ENCODE data around the gene ELL. TPM values are rescaled to one million over a fixed set of nuclear protein-coding genes. Genes with fewer than 3 reads are reported as not detected.

Gene ELL
- total and polyA plus RNA-seq, 4 experiments from 2014 or later, result 6.5 to 35.9 (median 25.8) TPM

DNA sequence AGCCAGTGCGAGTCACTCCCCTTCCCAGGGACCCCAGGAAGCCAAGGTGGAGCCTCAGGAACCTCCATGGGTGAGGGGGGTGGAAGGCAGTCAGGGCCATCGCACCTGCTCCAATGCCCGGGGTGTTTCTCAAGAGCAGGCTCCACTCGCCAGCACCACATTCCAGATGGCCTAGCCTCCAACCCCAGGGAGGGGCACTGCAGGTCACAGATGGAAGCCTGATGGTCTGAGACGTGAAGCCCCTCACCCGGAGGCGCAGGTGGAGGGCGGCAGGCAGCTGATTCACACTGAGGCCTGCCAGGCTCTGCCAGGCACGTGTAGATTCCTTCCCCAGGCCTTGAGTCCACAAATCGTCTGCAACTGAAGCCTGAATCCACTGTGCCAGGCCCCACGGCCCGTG is 61.0 kb downstream of the ELL start:
- H3K9me3 Mint-ChIP-seq, result peaks cover 0 to 1% (median 0%) of the 10 kb centered on the region in 8 donors
- Histone ChIP-seq H3K4me1 (ENCODE audit: insufficient read depth, low read length) (no peaks in the 10 kb centered on the region), H3K36me3 (ENCODE audit: insufficient read depth, low read length) (peaks cover 56% of the 10 kb centered on the region), H3K4me3 (ENCODE audit: low read length in 2 of 2) (no peak overlapping the region), H3K27ac (ENCODE audit: low read depth, low read length) (no peak overlapping the region), H3K9me3 (ENCODE audit: control insufficient read depth in 1 of 2, low read length in 2 of 2) (no peaks in the 10 kb centered on the region), H3K27me3 (ENCODE audit: insufficient read depth, low read length) (no peaks in the 10 kb centered on the region)
- ChIA-PET CTCF (ENCODE audit: partially characterized antibody) (interaction anchor here (0.8 to 3.9 kb wide), 14 partner anchors 9 to 128 kb away, joined by 3 to 26 read pairs (median 4); partner anchors contain the start of gene REX1BD), POLR2A (ENCODE audit: partially characterized antibody) (no interaction called here)
- intact Hi-C loops (cut with micrococcal nuclease), result no loop called here
- peaks cover 5 to 17% (median 7%) of the 10 kb centered on the region in 4 donors for H3K4me1 Mint-ChIP-seq
- DNase-seq, result no peak
- H3K36me3 Mint-ChIP-seq, result peaks cover 8 to 63% of the 10 kb centered on the region in 2 donors
- no peak overlapping the region for H3K4me3 Mint-ChIP-seq
- H3K27me3 Mint-ChIP-seq, result no peaks in the 10 kb centered on the region
- H3K27ac Mint-ChIP-seq, result no peak overlapping the region

- CTCF ChIA-PET (ENCODE audit: partially characterized antibody), result interaction anchor here (1.4 kb wide), 1 partner anchor 12 kb away, joined by 3 read pairs; no protein-coding TSS in a partner anchor
- no peaks in the 10 kb centered on the region for H3K27me3 ChIP-seq (ENCODE audit: insufficient read depth, low read length)
- DNase-seq, result no peak
- Mint-ChIP-seq H3K27ac (peak overlapping the region in 1 of 7 donors; percentile 30), H3K9me3 (no peaks in the 10 kb centered on the region), H3K36me3 (peaks cover 5 to 62% of the 10 kb centered on the region in 2 donors), H3K27me3 (no peaks in the 10 kb centered on the region), H3K4me3 (no peak overlapping the region), H3K4me1 (peaks cover 3 to 13% (median 7%) of the 10 kb centered on the region in 4 donors)
- POLR2A ChIA-PET (ENCODE audit: partially characterized antibody), result interaction anchor here (0.6 to 1.8 kb wide), 4 partner anchors 15 to 132 kb away, joined by 3 to 5 read pairs (median 4); partner anchors contain the start of gene REX1BD
- no peak overlapping the region for H3K4me3 ChIP-seq (ENCODE audit: low read length in 2 of 2)
- intact Hi-C loops (cut with micrococcal nuclease), result no loop called here
- no peak overlapping the region for H3K27ac ChIP-seq (ENCODE audit: low read depth, low read length)
- no peaks in the 10 kb centered on the region for H3K4me1 ChIP-seq (ENCODE audit: insufficient read depth, low read length)
- H3K9me3 ChIP-seq (ENCODE audit: control insufficient read depth in 1 of 2, low read length in 2 of 2), result no peaks in the 10 kb centered on the region
- peaks cover 43% of the 10 kb centered on the region for H3K36me3 ChIP-seq (ENCODE audit: insufficient read depth, low read length)
These were observed 64.2 kb downstream of the ELL start for GRCh38 chr19:18457483-18458331.

- no peaks in the 10 kb centered on the region for H3K9me3 Mint-ChIP-seq
- intact Hi-C loops (cut with micrococcal nuclease), result no loop called here
- H3K36me3 Mint-ChIP-seq, result peaks cover 4 to 64% of the 10 kb centered on the region in 2 donors
- H3K27ac ChIP-seq (ENCODE audit: low read depth, low read length), result no peak overlapping the region
- no peaks in the 10 kb centered on the region for H3K27me3 Mint-ChIP-seq
- no peak overlapping the region for H3K4me3 ChIP-seq (ENCODE audit: low read length in 2 of 2)
- H3K36me3 ChIP-seq (ENCODE audit: insufficient read depth, low read length), result peaks cover 43% of the 10 kb centered on the region
- H3K4me1 Mint-ChIP-seq, result peaks cover 1 to 11% (median 5%) of the 10 kb centered on the region in 4 donors
- H3K27ac Mint-ChIP-seq, result peak overlapping the region in 2 of 7 donors; percentile 64 to 74
- DNase-seq, result no peak
- no peaks in the 10 kb centered on the region for H3K9me3 ChIP-seq (ENCODE audit: control insufficient read depth in 1 of 2, low read length in 2 of 2)
- H3K4me1 ChIP-seq (ENCODE audit: insufficient read depth, low read length), result no peaks in the 10 kb centered on the region
- H3K27me3 ChIP-seq (ENCODE audit: insufficient read depth, low read length), result no peaks in the 10 kb centered on the region
- POLR2A ChIA-PET (ENCODE audit: partially characterized antibody), result interaction anchor here (0.5 to 1.8 kb wide), 3 partner anchors 9 to 132 kb away, joined by 3 to 5 read pairs (median 3); partner anchors contain the start of gene REX1BD
- CTCF ChIA-PET (ENCODE audit: partially characterized antibody), result interaction anchor here (0.5 kb wide), 1 partner anchor 509 kb away, joined by 3 read pairs; no protein-coding TSS in a partner anchor
- no peak overlapping the region for H3K4me3 Mint-ChIP-seq
These were observed 64.9 kb downstream of the ELL start for GRCh38 chr19:18456974-18457373.

GRCh38 chr19:18456279-18456678 is 65.6 kb downstream of the ELL start:
- Mint-ChIP-seq H3K4me1 (peaks cover 0 to 7% (median under 1%) of the 10 kb centered on the region in 4 donors), H3K9me3 (no peaks in the 10 kb centered on the region), H3K27ac (peak overlapping the region in 5 of 7 donors; percentile 46 to 79 (median 73)), H3K27me3 (no peaks in the 10 kb centered on the region), H3K36me3 (peaks cover 0 to 57% of the 10 kb centered on the region in 2 donors), H3K4me3 (no peak overlapping the region)
- no peaks in the 10 kb centered on the region for H3K27me3 ChIP-seq (ENCODE audit: insufficient read depth, low read length)
- H3K9me3 ChIP-seq (ENCODE audit: control insufficient read depth in 1 of 2, low read length in 2 of 2), result no peaks in the 10 kb centered on the region
- peaks cover 2% of the 10 kb centered on the region for H3K4me1 ChIP-seq (ENCODE audit: insufficient read depth, low read length)
- ChIA-PET POLR2A (ENCODE audit: partially characterized antibody) (interaction anchor here (0.5 to 1.8 kb wide), 2 partner anchors 8 to 132 kb away, joined by 3 to 5 read pairs; partner anchors contain the start of gene REX1BD), CTCF (ENCODE audit: partially characterized antibody) (interaction anchor here (0.5 kb wide), 1 partner anchor 510 kb away, joined by 3 read pairs; no protein-coding TSS in a partner anchor)
- H3K36me3 ChIP-seq (ENCODE audit: insufficient read depth, low read length), result peaks cover 36% of the 10 kb centered on the region
- H3K27ac ChIP-seq (ENCODE audit: low read depth, low read length), result no peak overlapping the region
- intact Hi-C loops (cut with micrococcal nuclease), result no loop called here
- no peak overlapping the region for H3K4me3 ChIP-seq (ENCODE audit: low read length in 2 of 2)
- DNase-seq, result no peak

GRCh38 chr19:18453269-18454024 is 68.4 kb downstream of the ELL start:
- intact Hi-C loops (cut with micrococcal nuclease), result loop anchor here (5.0 kb wide), 1 partner anchor 394 kb away; no protein-coding TSS in a partner anchor
- no peaks in the 10 kb centered on the region for H3K27me3 ChIP-seq (ENCODE audit: insufficient read depth, low read length)
- Mint-ChIP-seq H3K27ac (peak overlapping the region in 5 of 7 donors; percentile 13 to 76 (median 69)), H3K4me3 (no peak overlapping the region), H3K9me3 (no peaks in the 10 kb centered on the region), H3K27me3 (no peaks in the 10 kb centered on the region), H3K36me3 (peaks cover 8 to 52% of the 10 kb centered on the region in 2 donors), H3K4me1 (peaks cover 3 to 15% (median 6%) of the 10 kb centered on the region in 4 donors)
- H3K36me3 ChIP-seq (ENCODE audit: insufficient read depth, low read length), result peaks cover 40% of the 10 kb centered on the region
- H3K27ac ChIP-seq (ENCODE audit: low read depth, low read length), result no peak overlapping the region
- H3K4me1 ChIP-seq (ENCODE audit: insufficient read depth, low read length), result peaks cover 5% of the 10 kb centered on the region
- no peak for DNase-seq
- no peaks in the 10 kb centered on the region for H3K9me3 ChIP-seq (ENCODE audit: control insufficient read depth in 1 of 2, low read length in 2 of 2)
- no peak overlapping the region for H3K4me3 ChIP-seq (ENCODE audit: low read length in 2 of 2)
- POLR2A ChIA-PET (ENCODE audit: partially characterized antibody), result interaction anchor here (1.3 kb wide), 1 partner anchor 119 kb away, joined by 3 read pairs; the partner anchor contains the start of gene UBA52
- CTCF ChIA-PET (ENCODE audit: partially characterized antibody), result interaction anchor here (0.6 to 3.1 kb wide), 8 partner anchors 9 to 422 kb away, joined by 3 to 26 read pairs (median 3); no protein-coding TSS in a partner anchor

- H3K27me3 Mint-ChIP-seq, result no peaks in the 10 kb centered on the region
- DNase-seq, result no peak
- H3K4me3 Mint-ChIP-seq, result no peak overlapping the region
- Histone ChIP-seq H3K4me1 (ENCODE audit: insufficient read depth, low read length) (peaks cover 5% of the 10 kb centered on the region), H3K27me3 (ENCODE audit: insufficient read depth, low read length) (no peaks in the 10 kb centered on the region), H3K36me3 (ENCODE audit: insufficient read depth, low read length) (peaks cover 36% of the 10 kb centered on the region), H3K27ac (ENCODE audit: low read depth, low read length) (no peak overlapping the region), H3K4me3 (ENCODE audit: low read length in 2 of 2) (no peak overlapping the region), H3K9me3 (ENCODE audit: control insufficient read depth in 1 of 2, low read length in 2 of 2) (no peaks in the 10 kb centered on the region)
- no peaks in the 10 kb centered on the region for H3K9me3 Mint-ChIP-seq
- peaks cover 12 to 52% of the 10 kb centered on the region in 2 donors for H3K36me3 Mint-ChIP-seq
- H3K4me1 Mint-ChIP-seq, result peaks cover 3 to 19% (median 7%) of the 10 kb centered on the region in 4 donors
- intact Hi-C loops (cut with micrococcal nuclease), result loop anchor here (5.0 kb wide), 1 partner anchor 395 kb away; no protein-coding TSS in a partner anchor
- H3K27ac Mint-ChIP-seq, result peak overlapping the region in 5 of 7 donors; percentile 55 to 88 (median 76)
- POLR2A ChIA-PET (ENCODE audit: partially characterized antibody), result no interaction called here
- CTCF ChIA-PET (ENCODE audit: partially characterized antibody), result interaction anchor here (0.9 to 4.6 kb wide), 7 partner anchors 10 to 395 kb away, joined by 3 to 28 read pairs (median 7); partner anchors contain the start of gene REX1BD
These were observed 69.5 kb downstream of the ELL start for GRCh38 chr19:18452386-18452785.
